Fibroblast of lung (primary cell): Measurements from ENCODE around the gene ZBTB17. TPM values are rescaled to one million over a fixed set of nuclear protein-coding genes. Genes with fewer than 3 reads are reported as not detected.

Source experiments
- DNase-seq, 2 donors: peaks; one replicate each; pipeline versions ENCODE4 v3.0.0 to v3.0.0-alpha.2; 2010; ENCODE audit warnings: low read depth in 2 of 2
- H2AFZ ChIP-seq: 2 replicates; pipeline ENCODE4 v1.5.1; 2012; ENCODE audit warnings: low read length, control low read depth, inconsistent platforms
- H3K27ac ChIP-seq: 2 replicates; pipeline ENCODE4 v1.5.1; 2011; ENCODE audit warnings: low read length, control low read depth; ENCODE audit not compliant: insufficient read depth
- H3K27me3 ChIP-seq: 2 replicates; pipeline ENCODE4 v1.5.1; 2011; ENCODE audit warnings: mild to moderate bottlenecking, low read length; ENCODE audit not compliant: control insufficient read depth, insufficient read depth
- H3K36me3 ChIP-seq: 2 replicates; pipeline ENCODE4 v1.5.1; 2011; ENCODE audit warnings: low read length; ENCODE audit not compliant: control insufficient read depth, insufficient read depth
- H3K4me1 ChIP-seq: 2 replicates; pipeline ENCODE4 v1.5.1; 2011; ENCODE audit warnings: low read length; ENCODE audit not compliant: control insufficient read depth, insufficient read depth; ENCODE audit errors: extremely low read depth
- H3K4me2 ChIP-seq: 2 replicates; pipeline ENCODE4 v1.5.1; 2011; ENCODE audit warnings: low read length, control low read depth; ENCODE audit not compliant: insufficient read depth; ENCODE audit errors: extremely low read depth
- H3K4me3 ChIP-seq, 4 experiments: fragments of 200-600 bp in 1 of 4; sonication (generic) in 1 of 4; replicated peaks in 1 of 4; 2 replicates each; pipeline ENCODE4 v1.5.1; 2011 to 2016; ENCODE audit warnings: low read length in 4 of 4, low read depth in 3 of 4, mild to moderate bottlenecking in 3 of 4, control low read depth in 2 of 4, inconsistent platforms in 1 of 4, mixed read lengths in 1 of 4; ENCODE audit not compliant: insufficient read depth in 1 of 4; ENCODE audit errors: control extremely low read depth in 1 of 4
- H3K79me2 ChIP-seq: 2 replicates; pipeline ENCODE4 v1.5.1; 2012; ENCODE audit warnings: mild to moderate bottlenecking, low read length, inconsistent platforms; ENCODE audit not compliant: control insufficient read depth, insufficient read depth
- H3K9ac ChIP-seq: 2 replicates; pipeline ENCODE4 v1.5.1; 2011; ENCODE audit warnings: mild to moderate bottlenecking, low read length, control low read depth; ENCODE audit not compliant: insufficient read depth
- H3K9me3 ChIP-seq: 2 replicates; pipeline ENCODE4 v1.5.1; 2012; ENCODE audit warnings: low read depth, low read length; ENCODE audit not compliant: control insufficient read depth, insufficient read depth
- H4K20me1 ChIP-seq: 2 replicates; pipeline ENCODE4 v1.5.1; 2011; ENCODE audit warnings: low read length; ENCODE audit not compliant: control insufficient read depth, insufficient read depth; ENCODE audit errors: extremely low read depth
- EZH2 ChIP-seq: IDR thresholded peaks from 2 replicates; pipeline ENCODE4 v1.5.1; 2012; ENCODE audit warnings: low read length, control low read depth, mild to moderate bottlenecking; ENCODE audit errors: missing control alignments
- polyA plus RNA-seq, 2 donors: library from polyadenylated mRNA; depleted of rRNA in 1 of 2; stranded (reverse) in 1 of 2; unstranded in 1 of 2; fragments of >200 nt; gene quantifications; 2 replicates each; pipeline ENCODE4 v1.2.1, GENCODE V29; 2011 to 2012; ENCODE audit warnings: missing spikeins in 1 of 2
- total RNA-seq: library from RNA; depleted of rRNA; stranded (reverse); fragments of >200 nt; gene quantifications from 2 replicates; pipeline ENCODE4 v1.2.1, GENCODE V29; 2014
- TF ChIP-seq, protein P1 (sequence below), 2 donors: IDR thresholded peaks in 1 of 2; conservative IDR thresholded peaks in 1 of 2; 1 replicate in 1 of 2; 2 replicates in 1 of 2; pipeline ENCODE4 v1.5.1; 2011 to 2012; ENCODE audit warnings: low read length in 2 of 2, control low read depth in 1 of 2, inconsistent platforms in 1 of 2, low read depth in 1 of 2, mild to moderate bottlenecking in 1 of 2

The ZBTB17 gene
- total and polyA plus RNA-seq, 2 donors (not counting 1 experiment from before 2014, with no cell fraction given) = 12.6 to 54.3 TPM

DNA sequence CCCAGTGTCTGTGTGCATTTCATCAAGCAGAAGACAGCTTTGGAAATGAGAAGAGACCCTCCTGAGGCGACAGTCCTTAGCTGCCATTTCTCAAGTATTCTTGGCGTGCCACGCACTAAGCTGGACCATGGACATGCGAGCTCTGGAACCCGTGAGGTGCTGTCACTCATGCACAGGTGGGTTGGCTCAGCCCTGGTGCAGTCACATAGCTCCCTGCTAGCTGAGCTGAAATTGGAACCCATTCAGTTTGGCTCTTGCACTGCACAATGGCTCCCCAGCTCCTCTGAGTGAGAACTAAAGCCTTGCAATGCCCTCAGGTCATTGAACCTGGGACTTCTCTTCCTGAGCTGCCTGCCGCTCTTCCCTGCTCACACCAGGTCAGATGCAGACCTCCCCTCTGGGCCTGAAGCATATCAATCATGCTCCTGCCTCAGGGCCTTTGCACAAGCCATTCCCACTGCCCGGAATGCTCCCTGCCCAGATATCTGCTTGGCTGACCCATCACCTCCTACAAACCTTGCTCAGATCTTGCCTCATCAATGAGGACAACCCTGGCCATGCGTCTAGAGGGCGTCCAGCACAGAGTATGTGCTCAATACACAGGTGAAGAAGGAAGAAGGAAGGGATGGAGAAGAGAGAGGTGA lies 21.9 kb upstream of the ZBTB17 start:
- no peak overlapping the region for H3K4me3 ChIP-seq
- H3K27me3 ChIP-seq = peaks cover 3% of the 10 kb centered on the region
- no peak overlapping the region for H3K27ac ChIP-seq
- TF ChIP-seq, protein P1, sequence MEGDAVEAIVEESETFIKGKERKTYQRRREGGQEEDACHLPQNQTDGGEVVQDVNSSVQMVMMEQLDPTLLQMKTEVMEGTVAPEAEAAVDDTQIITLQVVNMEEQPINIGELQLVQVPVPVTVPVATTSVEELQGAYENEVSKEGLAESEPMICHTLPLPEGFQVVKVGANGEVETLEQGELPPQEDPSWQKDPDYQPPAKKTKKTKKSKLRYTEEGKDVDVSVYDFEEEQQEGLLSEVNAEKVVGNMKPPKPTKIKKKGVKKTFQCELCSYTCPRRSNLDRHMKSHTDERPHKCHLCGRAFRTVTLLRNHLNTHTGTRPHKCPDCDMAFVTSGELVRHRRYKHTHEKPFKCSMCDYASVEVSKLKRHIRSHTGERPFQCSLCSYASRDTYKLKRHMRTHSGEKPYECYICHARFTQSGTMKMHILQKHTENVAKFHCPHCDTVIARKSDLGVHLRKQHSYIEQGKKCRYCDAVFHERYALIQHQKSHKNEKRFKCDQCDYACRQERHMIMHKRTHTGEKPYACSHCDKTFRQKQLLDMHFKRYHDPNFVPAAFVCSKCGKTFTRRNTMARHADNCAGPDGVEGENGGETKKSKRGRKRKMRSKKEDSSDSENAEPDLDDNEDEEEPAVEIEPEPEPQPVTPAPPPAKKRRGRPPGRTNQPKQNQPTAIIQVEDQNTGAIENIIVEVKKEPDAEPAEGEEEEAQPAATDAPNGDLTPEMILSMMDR (conservative IDR thresholded peaks at IDR 0.05 in 1 of 2, IDR thresholded peaks at IDR 0.05 in 1 of 2; ENCODE audit: low read depth in 1 of 2, low read length in 2 of 2) = no peak
- no peak for TF ChIP-seq EZH2
- H4K20me1 ChIP-seq = no peaks in the 10 kb centered on the region
- no peak overlapping the region for H3K9ac ChIP-seq
- no peak for DNase-seq
- no peak overlapping the region for H2AFZ ChIP-seq
- no peak overlapping the region for H3K4me2 ChIP-seq
- no peaks in the 10 kb centered on the region for H3K79me2 ChIP-seq
- no peaks in the 10 kb centered on the region for H3K4me1 ChIP-seq
- H3K9me3 ChIP-seq = no peaks in the 10 kb centered on the region
- no peaks in the 10 kb centered on the region for H3K36me3 ChIP-seq

DNA sequence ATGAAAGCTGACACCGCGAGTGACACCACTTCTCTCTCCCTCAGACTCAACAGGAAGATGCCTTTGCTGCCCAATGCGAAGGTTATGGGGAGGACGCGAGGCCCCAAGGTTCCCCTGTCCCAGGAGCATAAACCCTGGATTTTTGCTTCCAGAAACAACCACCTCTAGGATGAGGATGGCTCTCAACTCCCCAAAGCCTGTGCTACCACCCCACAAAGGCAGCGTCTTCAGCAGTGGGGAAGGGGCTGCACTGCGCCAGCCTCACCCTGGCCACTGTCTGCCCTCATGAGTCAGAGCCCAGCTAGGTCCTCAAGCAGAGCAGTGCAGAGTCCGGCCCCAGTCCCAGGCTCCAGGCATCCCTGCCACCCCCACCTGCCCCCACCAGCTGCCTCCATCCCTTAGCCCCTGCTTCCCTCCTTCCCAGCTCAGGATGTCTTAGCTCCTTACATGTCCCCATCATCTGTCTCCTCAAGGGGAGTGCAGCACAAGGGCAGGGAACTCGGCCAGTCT lies 21.2 kb upstream of the ZBTB17 start:
- no peaks in the 10 kb centered on the region for H4K20me1 ChIP-seq

DNA sequence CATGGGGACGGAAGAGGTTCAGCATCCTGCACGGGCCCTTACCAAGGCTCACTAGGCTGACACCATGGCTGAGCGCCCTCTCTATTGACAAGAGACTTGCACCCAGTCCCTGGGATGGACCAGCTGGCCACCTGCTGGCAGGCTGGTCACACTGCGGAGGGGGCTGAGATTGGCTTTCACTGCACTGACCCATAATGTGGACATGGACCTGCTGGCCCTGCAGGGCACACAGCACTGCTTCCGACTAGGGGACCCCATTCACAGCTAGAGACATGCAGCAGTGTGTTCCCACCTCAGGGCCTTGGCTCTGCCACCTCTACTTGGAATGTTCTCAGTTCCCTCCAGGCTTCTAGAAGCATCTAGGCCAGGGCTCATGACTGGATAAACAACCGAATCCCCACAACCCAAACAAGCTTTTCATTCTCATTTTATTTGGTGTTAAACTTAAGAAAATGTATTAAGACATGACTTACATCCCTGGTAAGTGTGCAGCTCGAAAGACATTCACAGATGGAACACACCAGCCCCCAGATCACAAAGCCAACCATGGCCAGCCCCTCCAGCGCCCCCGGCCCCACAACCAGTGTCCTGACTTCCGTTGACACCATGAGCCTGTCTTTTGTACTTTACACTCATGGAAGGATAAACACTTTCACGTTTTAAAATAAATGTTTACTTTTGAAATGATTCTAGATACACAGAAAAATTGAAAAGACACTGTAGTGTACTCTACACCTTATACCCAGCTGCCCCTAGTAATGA lies 18.9 kb upstream of the ZBTB17 start:
- H3K9ac ChIP-seq = no peak overlapping the region
- DNase-seq = peak; percentile 47 to 68

More for the DNA sequence above, 21.2 kb upstream of the ZBTB17 start:
- no peak for TF ChIP-seq EZH2
- TF ChIP-seq, protein P1 (conservative IDR thresholded peaks at IDR 0.05 in 1 of 2, IDR thresholded peaks at IDR 0.05 in 1 of 2; ENCODE audit: low read depth in 1 of 2, low read length in 2 of 2) = no peak
- no peaks in the 10 kb centered on the region for H3K4me1 ChIP-seq
- no peaks in the 10 kb centered on the region for H3K79me2 ChIP-seq
- peaks cover 3% of the 10 kb centered on the region for H3K27me3 ChIP-seq
- no peak overlapping the region for H2AFZ ChIP-seq
- no peaks in the 10 kb centered on the region for H3K36me3 ChIP-seq
- DNase-seq = no peak
- no peak overlapping the region for H3K9ac ChIP-seq
- no peak overlapping the region for H3K4me3 ChIP-seq
- H3K27ac ChIP-seq = no peak overlapping the region
- H3K4me2 ChIP-seq = no peak overlapping the region
- H3K9me3 ChIP-seq = no peaks in the 10 kb centered on the region

More for the DNA sequence above, 18.9 kb upstream of the ZBTB17 start:
- Histone ChIP-seq H3K4me2 (no peak overlapping the region), H4K20me1 (no peaks in the 10 kb centered on the region), H3K9me3 (no peaks in the 10 kb centered on the region), H3K27ac (no peak overlapping the region), H3K27me3 (peaks cover 3% of the 10 kb centered on the region), H3K4me1 (no peaks in the 10 kb centered on the region), H3K4me3 (no peak overlapping the region), H2AFZ (no peak overlapping the region), H3K79me2 (no peaks in the 10 kb centered on the region), H3K36me3 (no peaks in the 10 kb centered on the region)
- TF ChIP-seq EZH2 = no peak
- TF ChIP-seq, protein P1 (conservative IDR thresholded peaks at IDR 0.05 in 1 of 2, IDR thresholded peaks at IDR 0.05 in 1 of 2; ENCODE audit: low read depth in 1 of 2, low read length in 2 of 2) = peak; percentile 90 to 94
